Hindlimb muscle (tissue), 1 donor: ENCODE data around the gene TBC1D9. TPM values are rescaled to one million over a fixed set of nuclear protein-coding genes. Genes with fewer than 3 reads are reported as not detected.

Experiments
- DNase-seq: peaks from one replicate; pipeline ENCODE4 v3.0.0-alpha.2; 2013
- polyA plus RNA-seq: library from polyadenylated mRNA; unstranded; fragments of 120-200 nt; gene quantifications from one replicate; pipeline ENCODE4 v1.2.1, GENCODE V29; 2013; ENCODE audit not compliant: insufficient read length

The TBC1D9 gene
- polyA plus RNA-seq, 1 donor: 15.8 TPM

DNA sequence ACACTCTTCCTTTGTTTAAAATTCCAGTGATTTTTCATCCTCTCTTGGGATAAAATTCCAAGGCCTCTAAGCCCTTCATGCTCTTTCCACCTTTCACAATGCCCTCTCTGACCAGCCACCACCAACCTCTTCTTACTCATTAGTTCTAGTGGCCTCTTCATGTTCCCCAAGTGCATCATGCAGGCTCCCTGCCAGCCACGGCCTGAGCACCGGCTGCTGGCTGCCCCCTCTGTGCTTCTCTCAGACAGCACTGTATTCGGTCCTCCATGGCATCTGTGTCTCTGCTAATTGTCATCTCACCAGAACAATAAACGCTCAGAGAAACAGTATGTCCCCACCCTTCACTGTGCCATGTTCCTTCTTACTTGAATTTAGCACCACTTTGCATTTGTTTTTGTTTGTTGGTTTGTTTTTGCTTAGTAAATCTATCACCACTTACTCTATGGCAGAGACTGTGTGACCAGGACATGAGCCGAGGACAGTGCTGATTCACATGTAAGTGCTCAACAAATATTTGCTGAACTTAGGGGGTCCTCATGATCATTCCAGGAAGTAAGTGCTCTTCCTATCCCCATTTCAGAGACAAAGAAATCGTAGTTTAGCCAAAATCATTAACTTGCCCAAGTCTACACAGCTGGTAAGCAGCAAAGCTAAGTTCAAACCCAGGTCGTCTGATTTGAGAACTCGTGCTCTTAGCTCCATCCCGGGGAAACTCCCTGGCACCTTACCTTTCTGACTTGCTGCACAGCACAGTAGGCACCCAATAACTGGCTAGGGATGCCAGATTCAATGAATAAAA is 110.4 kb downstream of the TBC1D9 start:
- DNase-seq: no peak

DNA sequence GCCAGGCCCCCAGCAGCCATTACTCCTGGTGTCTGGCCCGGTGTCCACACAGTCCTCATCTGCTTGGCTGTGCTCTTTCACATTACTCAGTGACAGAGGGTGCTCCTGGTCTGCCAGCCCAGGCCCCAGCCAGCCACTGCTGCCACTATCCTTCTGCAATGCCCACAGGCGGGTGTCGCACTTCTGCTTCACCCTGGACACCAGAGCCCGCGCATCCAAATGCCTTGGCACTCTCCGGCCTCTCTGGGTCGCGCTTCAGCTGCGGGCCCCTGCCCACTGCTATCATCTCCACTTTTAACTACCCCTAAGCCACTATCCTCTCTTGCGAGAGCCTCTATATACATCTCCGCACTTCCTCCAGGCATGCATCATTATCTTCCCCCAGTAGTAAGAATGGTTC is 111.0 kb downstream of the TBC1D9 start:
- no peak for DNase-seq

DNA sequence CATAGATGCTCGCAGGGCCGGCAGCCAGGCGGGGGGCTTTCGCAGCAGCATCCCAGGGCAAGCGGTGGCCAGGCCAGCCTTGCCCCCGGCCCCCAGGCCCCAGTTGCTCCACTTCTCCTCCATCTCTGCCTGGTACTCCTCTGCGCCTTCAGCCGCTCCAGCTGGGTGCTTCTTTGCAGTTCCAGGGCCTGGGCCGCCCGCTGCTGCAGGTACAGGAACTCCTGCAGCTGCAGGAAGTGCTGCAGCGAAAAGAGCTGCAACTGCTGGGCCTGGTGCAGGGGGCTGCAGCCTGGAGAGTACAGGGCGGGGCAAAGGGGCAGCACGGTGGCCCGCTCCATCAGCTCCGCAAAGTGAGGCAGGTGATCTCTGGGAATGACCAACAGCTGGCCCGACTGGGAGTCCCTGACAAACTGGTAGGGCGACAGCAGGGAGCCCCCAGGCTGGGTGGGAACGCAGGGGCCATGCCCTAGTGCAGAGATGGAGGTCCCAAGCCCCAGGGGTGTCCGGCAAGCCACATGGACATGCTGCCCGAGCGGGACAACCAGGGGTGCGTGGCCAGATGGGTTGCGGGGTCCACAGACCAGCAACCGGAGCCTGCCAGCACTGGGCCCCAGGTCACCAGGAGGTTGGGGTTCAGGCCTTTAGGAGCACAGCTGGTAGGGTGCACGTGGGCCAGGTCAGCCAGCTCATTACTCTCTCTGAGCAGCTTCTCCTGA is 111.6 kb downstream of the TBC1D9 start:
- no peak for DNase-seq

DNA sequence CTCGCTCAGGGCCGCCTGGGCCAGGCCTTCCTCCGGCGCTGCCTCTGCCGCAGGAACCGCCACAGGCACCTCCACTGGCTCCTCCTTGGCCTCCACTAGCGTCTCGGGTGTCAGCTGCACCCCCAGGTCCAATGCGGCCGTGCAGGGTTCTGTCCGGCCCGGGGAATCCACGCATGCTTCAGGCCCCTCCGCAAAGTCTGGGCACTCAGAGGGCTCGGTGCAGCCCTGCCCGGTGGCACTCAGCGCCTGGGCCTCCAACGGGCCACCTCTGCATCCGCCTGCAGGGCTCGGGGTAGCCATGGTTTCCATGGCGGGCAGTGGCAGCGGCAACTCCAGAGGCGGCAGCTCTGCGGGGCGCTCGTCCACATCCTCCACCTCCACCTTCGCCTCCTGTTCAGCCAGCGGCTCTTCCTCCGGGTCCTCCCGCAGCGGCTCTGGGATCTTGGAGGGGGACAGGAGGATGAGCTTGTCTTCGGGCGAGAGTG is 112.6 kb downstream of the TBC1D9 start:
- DNase-seq: no peak

DNA sequence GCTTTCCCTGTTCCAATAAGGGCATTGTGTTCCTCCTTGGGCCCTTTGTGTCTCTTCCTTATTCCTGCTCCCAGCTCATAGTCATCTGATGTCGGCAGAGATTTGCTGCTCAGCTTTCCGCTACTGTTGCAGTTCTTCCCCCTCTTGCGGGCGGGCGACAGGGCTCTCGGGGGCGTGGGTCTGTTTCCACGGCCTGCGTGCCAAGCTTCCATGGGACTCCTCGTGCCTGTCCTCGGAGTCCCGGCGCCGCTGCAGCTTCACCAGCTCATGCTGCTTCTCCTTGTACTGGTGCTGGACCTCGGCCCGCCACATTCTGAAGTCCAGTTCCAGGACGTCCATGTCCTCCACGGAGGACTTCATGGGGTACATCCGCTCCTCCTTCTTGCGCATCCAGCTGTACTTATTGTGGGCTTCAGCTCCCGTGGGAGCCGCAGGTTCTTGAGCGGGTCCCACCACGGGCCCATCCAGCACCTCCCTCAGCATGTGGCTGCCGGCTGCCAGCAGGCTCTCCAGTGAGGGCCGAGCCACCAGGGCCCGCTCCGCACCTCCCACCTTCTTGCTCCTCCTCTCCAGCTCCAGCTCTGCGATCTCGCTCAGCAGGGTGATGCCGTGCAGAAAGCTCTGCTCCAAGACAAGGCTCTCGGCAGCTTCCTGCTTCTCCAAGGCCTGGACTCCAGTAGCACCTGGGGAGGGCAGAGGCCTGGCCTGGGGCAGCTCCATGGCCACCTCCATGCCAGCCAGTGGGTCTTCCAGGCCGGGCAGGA is 113.3 kb downstream of the TBC1D9 start:
- no peak for DNase-seq

DNA sequence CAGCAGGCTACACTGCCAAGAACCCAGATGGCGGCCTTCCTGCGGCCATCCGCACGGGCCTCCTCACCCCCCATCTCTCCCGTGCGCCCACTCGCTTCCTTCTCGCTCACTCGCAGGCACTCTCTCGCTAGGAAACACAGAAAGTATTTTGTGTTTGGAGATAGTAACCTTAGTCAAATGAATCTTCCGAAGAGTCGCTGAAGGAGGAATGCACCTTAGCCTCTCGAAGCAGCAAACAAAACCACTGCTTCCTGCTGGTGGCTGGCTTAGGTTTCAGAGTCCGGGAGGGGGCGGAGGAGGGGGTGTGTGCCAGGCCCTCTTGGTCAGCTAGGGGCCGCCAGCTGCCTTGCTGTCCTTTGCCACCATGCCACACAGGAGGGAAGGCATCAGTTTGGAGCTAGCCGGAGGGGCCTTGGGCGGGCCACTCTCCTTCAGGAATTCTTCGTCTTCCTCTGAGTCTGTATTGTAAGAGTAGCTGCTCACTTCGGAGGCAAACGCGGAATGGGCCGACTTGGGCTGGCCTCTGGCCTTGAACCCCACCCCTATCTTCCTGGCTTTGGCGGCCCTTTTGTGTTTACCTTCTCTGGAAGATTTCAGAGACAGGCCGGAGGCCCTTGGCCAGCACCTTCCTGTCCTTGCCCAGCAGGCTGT is 114.3 kb downstream of the TBC1D9 start:
- no peak for DNase-seq

DNA sequence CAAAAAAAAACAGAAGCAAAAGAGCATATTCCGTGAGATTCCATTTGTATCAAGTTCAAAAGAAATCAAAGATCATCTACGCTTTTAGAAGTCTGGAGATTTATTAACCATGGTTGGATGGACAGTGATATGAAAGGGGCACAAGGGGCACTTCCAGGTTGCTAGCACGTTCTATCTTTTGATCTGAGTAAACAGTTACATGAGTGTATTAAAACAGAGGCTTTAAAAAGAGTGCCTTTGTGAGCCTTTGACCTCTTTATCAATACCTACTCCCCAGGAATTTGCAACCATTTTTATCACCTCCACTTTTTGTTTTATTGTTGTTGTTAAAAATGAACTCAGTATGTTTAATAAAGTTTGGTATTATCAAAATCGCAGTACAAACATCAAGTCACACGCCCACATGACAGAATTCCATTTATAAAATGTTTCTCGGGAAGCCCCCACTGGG is 115.1 kb downstream of the TBC1D9 start:
- no peak for DNase-seq

DNA sequence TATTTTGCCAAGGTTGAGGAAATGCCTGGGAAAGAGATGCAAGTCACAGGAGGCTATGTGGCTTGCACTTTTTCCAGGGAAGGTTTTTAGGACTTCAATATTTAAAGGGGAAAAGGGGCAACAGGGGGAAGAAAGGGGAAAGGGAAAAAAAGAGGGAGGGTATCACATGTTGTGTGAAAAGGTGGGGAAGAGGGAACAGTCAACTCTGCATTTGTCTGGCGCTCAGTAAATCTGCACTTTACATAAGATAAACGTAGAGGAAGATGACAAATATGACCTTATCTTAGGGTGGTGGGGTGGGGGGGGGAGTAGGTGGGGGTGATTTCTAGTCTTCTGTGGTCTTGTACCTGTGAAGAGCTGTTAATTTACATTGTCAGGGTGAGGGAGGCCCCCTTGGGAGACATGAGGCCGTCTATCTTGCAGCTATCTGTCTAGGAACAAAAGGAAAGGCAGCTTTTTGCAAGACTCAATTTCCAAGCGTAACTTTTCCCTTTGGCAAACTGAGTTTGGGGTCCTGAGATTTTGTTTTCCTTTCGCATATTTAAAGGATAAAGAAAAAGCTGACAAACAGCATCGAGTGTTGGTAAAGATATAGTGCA is 115.9 kb downstream of the TBC1D9 start:
- no peak for DNase-seq

DNA sequence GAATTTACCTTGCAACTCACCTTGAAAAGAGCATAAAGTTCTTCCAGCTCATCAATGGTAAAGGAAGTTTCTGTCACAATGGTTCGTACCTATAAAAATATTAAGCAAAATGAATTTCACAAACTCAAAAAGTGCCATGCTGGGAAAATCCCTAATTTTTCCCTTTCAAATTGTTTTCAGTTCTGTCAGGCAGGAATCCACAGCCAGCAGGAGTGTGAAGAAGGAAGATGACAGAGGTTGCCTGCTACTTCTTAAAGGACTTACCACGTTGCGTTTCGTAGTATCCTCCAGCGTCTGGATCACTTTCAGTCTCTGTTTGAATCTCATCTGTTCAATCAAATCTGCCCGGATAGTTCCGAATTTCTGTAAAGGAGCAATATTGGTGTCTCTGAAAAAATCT is 117.1 kb downstream of the TBC1D9 start:
- no peak for DNase-seq

DNA sequence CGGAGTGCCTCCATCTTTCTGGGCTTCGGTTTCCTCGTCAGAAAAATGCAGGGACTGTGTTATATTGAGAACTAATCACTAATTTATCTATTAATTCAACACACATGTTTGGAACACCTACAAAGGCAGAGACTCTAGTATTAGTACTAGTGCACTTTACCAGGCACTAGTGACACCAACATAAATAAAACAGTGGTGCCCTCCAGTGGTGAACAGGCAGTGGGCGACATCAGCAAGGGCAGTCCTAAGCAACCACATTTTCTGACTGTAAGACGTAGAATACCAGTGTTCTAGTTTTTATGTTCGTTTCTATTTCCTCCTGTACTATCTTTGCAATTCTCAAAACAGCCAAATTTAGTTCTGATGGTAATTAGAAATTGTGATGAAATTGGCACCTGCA is 118.3 kb downstream of the TBC1D9 start:
- no peak for DNase-seq

DNA sequence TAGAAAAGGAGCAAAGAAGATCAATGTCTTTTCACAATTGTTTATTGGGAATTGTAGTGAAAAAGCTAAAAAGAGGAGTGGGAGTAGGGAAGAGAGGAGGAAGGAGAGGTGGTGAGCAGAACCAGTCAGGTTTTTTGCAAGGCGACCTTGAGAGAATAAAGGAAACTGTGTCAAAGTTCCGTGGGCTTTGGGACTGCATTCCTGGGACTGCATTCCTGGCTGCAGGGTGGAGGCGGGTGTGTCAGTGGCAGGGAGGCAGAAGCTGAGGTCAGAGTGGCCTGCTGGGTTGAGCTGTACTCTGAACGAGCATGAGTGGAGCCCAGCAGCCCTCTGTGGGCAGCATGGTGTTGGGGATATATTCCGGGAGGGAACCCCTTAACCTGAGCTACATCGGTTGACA is 120.6 kb downstream of the TBC1D9 start:
- no peak for DNase-seq

DNA sequence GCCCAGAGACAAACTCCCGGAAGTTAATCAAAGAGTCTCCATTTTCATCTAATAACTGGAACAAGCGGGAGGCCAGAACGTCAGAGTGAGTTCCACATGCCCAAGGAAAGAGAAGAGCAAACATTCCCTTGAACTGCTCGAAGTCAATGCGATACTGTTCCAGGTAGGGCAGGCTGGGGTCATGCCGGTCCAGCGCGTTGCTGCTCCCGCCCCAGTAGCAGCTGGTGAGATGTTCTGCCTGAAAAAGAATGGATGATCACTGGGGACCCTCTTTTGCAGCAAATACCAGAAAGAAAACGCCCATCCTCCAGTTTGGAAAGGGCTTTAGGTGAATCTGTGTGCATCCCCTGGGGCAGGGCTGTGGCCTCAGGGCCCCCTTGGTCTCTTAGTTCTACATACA is 122.2 kb downstream of the TBC1D9 start:
- DNase-seq: no peak

DNA sequence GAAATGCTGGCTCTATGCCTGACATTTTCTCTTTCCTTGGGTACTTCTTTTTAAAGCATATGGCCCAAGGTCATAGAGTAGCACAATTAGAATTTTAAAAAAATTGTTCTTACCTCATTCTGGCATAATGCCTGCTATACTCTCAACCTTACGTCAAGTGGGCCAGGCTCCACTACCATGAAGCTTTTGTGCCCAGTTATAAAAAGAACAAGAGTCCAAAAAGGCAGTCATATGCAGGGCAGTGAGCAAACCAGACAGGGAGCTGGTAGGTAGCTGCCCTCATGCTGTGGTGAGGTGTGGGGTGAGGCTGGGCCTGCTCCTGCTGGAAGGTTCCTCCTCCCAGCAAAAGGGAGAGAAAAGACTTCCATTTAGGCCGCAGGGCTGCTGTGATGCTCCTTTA is 123.1 kb downstream of the TBC1D9 start:
- no peak for DNase-seq

DNA sequence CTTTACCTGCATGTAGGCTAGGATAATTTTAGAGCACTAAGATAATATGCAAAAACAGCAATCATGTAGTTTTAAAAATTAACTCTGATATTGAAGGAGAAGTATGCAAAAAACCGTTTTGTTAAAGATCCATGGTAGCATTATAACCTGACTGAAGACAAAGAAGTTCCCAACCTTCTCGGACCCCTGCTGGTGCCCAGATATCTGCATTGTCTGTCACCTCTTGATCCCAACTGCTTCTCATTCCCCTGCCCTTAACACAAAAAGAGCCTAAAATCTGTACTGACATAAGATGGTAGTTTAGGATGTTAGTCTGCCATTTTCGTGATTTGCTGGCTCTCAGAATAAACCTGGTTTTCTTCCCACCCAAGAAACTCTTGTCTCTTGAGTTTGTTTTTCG is 125.9 kb downstream of the TBC1D9 start:
- no peak for DNase-seq

DNA sequence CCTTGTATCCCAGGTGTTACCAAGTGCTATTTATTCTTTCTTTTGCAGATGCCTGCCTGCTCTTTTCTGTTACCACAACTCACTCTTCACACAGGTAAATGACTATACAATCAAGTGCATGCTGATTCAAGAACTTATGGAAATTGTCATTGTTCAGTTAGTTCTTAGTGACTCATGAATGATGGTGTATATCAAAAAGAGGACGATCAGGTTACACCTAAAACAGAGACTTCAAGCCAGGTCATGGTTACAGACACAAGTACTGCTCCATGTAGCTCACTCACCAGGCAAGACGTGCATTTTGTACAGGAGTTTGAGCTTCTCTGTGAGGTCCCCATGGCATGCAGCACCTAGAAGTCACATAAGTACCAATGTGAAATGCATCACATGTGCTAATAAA is 128.2 kb downstream of the TBC1D9 start:
- DNase-seq: no peak

DNA sequence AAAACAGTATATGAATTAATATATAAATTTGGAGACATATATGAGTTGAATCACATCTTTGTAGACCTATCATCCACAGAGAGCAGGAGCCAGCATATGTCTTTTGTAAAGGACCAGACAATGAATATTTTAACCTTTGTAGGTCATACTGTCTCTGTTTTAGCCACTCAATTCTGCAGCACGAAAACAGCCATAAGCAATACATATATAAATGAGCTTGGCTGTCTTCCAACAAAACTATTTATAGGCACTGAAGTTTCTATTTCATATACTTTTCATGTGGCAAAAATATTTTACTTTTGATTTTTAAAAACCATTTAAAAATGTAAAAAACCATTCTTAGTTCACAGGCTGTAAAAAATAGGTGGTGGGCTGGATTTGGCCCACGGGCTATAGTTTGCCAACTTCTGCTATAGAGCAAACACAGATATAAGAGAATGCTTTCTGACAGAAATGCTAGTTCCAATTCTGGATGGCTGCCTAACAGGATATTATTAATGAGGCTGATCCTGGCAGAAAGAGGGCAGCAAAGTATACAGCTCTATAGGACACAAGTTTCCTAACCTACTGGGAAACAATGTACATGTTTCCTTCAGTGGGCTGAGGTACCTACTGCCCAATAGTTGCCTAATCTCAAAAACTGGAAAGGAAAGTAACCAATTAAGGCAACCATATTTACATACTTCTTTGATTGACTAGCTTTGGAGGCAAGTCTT is 129.4 kb downstream of the TBC1D9 start:
- no peak for DNase-seq

DNA sequence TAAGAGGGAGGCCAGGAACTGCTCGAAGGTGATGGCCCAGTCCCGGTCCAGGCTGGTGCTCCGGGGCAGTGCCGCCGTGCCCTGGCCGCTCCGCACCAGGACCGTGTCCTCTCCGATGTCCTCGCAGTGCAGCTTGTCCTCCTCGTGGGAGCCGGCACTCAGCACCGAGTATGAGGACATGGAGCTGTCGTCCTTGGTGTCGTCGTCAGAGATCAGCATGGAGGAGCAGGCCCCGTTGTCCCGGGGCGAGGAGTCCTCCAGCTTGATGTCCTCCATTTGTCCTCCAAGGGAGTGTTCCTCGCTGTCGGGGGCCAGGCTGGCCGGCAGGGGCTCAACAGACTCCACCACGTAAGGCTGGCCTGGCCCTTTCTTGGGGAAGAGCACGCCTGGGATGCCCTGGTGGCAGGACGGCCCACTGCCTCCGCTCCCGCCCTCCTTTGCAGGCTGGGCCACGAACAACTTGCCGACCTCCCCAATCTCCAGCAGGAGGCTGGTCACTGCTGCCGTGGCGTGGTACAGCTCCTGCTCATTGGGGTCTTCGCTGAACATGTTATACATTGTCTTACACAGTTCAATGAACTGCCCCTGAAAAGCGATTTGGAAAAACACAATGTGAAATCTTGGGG is 133.7 kb downstream of the TBC1D9 start:
- DNase-seq: no peak

DNA sequence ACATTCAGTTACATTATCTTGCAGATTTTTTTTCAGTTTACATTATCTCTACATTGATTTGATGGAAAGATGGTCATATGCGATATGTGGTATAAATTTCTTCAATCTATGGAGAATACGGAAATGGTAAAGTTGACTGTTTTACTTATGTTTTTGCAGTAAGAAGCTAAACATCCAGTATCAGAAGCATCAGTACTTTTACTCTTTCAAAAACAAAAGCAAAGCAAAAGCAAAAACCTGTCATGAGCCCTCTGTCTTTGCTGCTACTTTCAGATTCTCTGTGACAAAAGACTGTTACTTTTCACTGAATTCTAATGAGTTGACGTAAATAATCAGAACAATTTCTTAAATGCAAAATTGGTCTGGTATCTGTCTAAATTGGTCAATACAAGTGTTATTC is 135.0 kb downstream of the TBC1D9 start:
- no peak for DNase-seq

DNA sequence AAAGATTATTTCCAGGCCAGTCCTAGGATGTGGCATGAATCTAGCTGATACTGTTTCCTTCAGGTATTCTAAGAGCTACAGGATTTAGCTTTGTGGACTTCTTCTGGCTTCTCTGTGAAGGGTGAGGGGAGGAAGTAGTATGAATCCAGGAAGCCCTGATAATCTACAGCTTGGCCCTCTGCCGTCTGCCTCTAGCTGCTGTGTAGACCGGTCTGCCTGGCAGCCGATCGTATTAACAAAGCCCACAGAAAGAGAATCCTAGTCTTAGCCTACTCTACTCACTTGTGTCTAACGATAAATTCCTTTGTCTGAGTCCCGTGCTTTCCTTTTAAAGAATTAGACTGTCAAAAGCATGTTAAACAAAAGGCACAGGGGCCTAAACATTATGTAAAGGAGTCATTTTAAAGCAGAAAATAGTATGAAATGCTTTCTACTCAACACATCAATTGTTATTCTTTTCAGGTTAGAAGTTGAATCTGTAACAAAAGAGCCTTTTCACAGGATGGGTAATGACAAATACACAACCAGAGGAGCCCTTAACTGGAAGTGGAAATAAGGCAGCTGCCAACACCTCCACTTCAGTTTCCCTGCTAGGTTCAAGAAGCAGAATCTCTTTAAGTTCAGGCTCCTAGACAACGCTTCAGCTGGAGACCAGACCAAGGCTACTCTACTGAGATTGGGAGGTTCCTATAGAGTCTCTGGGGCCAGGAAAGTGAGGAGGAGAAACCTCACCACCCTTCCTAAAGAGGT is 138.5 kb downstream of the TBC1D9 start:
- DNase-seq: no peak

DNA sequence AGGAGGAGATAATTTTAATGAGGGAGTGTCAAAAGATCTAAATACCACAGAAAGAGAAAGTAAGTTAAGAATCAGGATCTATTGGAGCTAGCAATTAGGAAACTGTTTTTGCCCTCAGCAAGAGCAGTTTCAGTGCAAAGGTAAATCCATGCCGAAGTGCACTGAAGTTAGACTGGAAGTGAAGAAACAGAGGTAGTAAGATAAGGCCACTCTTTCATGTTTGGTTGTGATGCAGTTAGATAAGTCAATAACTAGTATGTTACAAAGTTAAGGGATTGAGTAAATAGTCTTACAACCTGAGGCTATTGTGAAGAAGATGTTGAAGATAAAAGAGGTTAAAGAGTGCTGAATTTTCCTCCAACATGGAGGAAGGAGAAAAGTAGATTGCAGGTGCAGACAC is 140.7 kb downstream of the TBC1D9 start:
- DNase-seq: no peak
